Ovary (tissue), 3 donors: Measurements from ENCODE around the gene DNAH3.

Experiments used
- EP300 ChIP-seq: sonication (generic); formaldehyde crosslinking; IDR thresholded peaks from one replicate; pipeline ENCODE4 v1.6.1; 2017; ENCODE audit warnings: antibody characterized with exemption
- POLR2A ChIP-seq: fragments of 450-650 bp; IDR thresholded peaks from one replicate; pipeline ENCODE4 v1.6.1; 2017; ENCODE audit warnings: antibody characterized with exemption, mild to moderate bottlenecking, moderate library complexity
- TF ChIP-seq, protein P1 (sequence below), 3 donors: fragments of 450-650 bp in 2 of 3; fragments of 200-600 bp in 1 of 3; IDR thresholded peaks; one replicate each; pipeline versions ENCODE4 v1.5.1 to v1.8.0; 2016 to 2022; ENCODE audit warnings: antibody characterized with exemption in 3 of 3, mild to moderate bottlenecking in 1 of 3
- donor health status: DM: no; HTN: no; CAD: no.

DNA sequence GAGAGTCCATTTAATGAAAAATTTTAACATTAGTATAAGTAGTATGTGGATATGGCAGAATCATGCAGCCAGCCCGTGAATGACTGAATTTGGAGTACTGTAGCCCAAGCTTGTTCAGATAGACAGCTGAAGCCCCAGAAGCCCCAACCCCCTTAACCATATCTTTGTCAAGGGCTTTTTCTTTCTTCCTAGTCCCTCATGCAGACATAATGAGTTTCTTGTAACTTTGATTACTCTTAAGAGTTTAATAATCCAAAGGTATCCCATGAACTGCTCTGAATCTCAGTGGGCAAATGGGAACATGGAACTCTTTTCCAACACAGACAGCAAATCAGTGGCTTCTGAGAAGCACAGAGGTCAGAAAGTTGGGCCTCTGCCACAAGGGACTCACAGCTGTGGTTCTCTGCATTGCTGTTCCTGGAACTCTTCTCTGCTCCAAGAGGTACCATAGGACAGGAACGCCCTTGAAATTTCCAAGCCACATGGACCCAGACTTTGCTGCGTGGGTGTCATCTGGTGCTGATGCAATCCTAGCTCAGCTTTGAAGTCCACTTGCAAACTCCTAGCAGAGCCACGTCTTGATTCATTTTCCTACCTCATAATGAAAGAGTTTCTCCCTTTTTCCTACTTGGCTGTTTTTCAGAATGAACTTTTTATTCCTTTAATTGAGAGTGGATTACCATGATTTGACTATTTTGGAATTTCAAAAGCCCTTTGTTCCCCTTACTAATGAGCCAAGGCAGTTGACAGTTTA, 232.0 kb downstream of the DNAH3 start:
- TF ChIP-seq, protein P1, sequence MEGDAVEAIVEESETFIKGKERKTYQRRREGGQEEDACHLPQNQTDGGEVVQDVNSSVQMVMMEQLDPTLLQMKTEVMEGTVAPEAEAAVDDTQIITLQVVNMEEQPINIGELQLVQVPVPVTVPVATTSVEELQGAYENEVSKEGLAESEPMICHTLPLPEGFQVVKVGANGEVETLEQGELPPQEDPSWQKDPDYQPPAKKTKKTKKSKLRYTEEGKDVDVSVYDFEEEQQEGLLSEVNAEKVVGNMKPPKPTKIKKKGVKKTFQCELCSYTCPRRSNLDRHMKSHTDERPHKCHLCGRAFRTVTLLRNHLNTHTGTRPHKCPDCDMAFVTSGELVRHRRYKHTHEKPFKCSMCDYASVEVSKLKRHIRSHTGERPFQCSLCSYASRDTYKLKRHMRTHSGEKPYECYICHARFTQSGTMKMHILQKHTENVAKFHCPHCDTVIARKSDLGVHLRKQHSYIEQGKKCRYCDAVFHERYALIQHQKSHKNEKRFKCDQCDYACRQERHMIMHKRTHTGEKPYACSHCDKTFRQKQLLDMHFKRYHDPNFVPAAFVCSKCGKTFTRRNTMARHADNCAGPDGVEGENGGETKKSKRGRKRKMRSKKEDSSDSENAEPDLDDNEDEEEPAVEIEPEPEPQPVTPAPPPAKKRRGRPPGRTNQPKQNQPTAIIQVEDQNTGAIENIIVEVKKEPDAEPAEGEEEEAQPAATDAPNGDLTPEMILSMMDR (IDR thresholded peaks at IDR 0.05): no peak
- no peak for TF ChIP-seq POLR2A
- no peak for TF ChIP-seq EP300
